ENCODE data around the gene STPG2. TPM values are rescaled to one million over a fixed set of nuclear protein-coding genes. Genes with fewer than 3 reads are reported as not detected.
A peak's percentile ranks its signal among the peaks of the same experiment; 100 is the strongest.

STPG2 gene
- total RNA-seq, 2 donors from 2014 or later: 0.37 to 0.71 TPM

- Histone ChIP-seq H3K4me1 (no peaks in the 10 kb centered on the region), H3K27me3 (no peaks in the 10 kb centered on the region), H3K36me3 (no peaks in the 10 kb centered on the region), H3K4me3 (no peak overlapping the region), H3K9me3 (no peaks in the 10 kb centered on the region), H3K27ac (no peak overlapping the region)
- DNase-seq (ENCODE audit: low spot score): no peak
- TF ChIP-seq, protein P1, sequence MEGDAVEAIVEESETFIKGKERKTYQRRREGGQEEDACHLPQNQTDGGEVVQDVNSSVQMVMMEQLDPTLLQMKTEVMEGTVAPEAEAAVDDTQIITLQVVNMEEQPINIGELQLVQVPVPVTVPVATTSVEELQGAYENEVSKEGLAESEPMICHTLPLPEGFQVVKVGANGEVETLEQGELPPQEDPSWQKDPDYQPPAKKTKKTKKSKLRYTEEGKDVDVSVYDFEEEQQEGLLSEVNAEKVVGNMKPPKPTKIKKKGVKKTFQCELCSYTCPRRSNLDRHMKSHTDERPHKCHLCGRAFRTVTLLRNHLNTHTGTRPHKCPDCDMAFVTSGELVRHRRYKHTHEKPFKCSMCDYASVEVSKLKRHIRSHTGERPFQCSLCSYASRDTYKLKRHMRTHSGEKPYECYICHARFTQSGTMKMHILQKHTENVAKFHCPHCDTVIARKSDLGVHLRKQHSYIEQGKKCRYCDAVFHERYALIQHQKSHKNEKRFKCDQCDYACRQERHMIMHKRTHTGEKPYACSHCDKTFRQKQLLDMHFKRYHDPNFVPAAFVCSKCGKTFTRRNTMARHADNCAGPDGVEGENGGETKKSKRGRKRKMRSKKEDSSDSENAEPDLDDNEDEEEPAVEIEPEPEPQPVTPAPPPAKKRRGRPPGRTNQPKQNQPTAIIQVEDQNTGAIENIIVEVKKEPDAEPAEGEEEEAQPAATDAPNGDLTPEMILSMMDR (IDR thresholded peaks at IDR 0.05): no peak
Observed at GRCh38 chr4:98093662-98094061, 49.6 kb downstream of the STPG2 start.

- Histone ChIP-seq H3K27me3 (no peaks in the 10 kb centered on the region), H3K36me3 (no peaks in the 10 kb centered on the region), H3K4me3 (no peak overlapping the region), H3K27ac (no peak overlapping the region), H3K9me3 (no peaks in the 10 kb centered on the region), H3K4me1 (no peaks in the 10 kb centered on the region)
- no peak for DNase-seq (ENCODE audit: low spot score)
- TF ChIP-seq, protein P1 (IDR thresholded peaks at IDR 0.05): peak in 1 of 2 donors; percentile 52
Observed at GRCh38 chr4:98092833-98093439, 50.3 kb downstream of the STPG2 start.

GRCh38 chr4:98081936-98082335, 61.3 kb downstream of the STPG2 start:
- H3K9me3 ChIP-seq: no peaks in the 10 kb centered on the region
- H3K27me3 ChIP-seq: no peaks in the 10 kb centered on the region
- TF ChIP-seq, protein P1 (IDR thresholded peaks at IDR 0.05): no peak
- H3K4me1 ChIP-seq: no peaks in the 10 kb centered on the region
- DNase-seq (ENCODE audit: low spot score): no peak
- no peak overlapping the region for H3K27ac ChIP-seq
- H3K4me3 ChIP-seq: no peak overlapping the region
- no peaks in the 10 kb centered on the region for H3K36me3 ChIP-seq

DNA sequence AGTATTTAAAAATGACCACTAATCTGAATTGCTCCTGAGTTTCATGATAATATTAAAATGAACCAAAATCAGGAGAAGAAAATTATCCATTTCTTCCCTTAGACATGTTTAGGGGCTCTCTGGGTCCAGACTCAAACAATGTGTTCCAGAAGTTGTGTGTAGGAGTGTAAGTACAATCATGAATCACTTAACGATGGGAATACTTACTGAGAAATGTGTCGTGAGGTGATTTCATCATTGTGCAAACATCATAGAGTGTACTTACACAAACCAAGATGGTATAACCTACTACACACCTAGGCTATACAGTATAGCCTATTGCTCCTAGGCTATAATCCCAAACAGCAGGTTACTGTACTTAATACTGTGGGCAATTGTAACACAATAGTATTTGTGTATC, 74.8 kb downstream of the STPG2 start:
- DNase-seq (ENCODE audit: low spot score): no peak
- no peaks in the 10 kb centered on the region for H3K4me1 ChIP-seq
- H3K27me3 ChIP-seq: no peaks in the 10 kb centered on the region
- H3K36me3 ChIP-seq: no peaks in the 10 kb centered on the region
- no peak overlapping the region for H3K27ac ChIP-seq
- TF ChIP-seq, protein P1 (IDR thresholded peaks at IDR 0.05): no peak
- H3K4me3 ChIP-seq: no peak overlapping the region
- H3K9me3 ChIP-seq: peaks cover 0 to 12% of the 10 kb centered on the region in 2 donors

DNA sequence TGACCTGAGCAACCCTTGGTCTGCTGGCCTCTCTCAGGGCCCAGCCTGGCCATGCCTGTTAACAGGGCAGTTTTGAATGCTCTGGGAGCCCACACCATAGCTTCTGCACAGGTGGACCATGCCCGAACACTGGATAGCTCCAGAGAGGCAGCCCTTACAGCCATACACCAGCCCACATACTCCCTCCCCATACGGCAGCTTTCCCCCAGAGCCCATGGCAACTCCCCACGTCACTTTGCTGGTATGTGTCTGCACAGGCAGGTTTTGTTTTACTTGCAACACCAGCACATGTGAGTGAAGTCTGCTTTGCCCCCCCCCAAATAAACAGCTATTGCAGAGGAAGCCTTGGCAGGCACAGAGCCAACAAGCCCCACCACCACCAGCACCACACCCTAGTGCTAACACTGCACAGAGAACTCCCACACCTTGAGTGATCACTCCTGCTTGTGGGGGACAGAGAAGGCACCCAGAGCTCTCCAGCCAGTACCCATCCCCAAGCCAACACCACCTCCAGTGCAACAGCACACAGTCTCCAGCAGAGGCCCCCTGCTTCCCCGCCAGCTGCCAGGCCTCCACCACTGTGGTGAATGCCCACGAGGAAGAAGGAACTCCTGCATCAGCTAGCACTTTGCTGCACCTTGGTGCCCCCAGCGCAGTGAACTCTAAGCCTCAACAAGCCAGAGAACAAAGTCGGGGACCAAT, 87.3 kb downstream of the STPG2 start:
- Histone ChIP-seq H3K27me3 (no peaks in the 10 kb centered on the region), H3K4me1 (no peaks in the 10 kb centered on the region), H3K9me3 (peaks cover 0 to 21% of the 10 kb centered on the region in 2 donors), H3K4me3 (no peak overlapping the region), H3K36me3 (no peaks in the 10 kb centered on the region), H3K27ac (no peak overlapping the region)
- no peak for DNase-seq (ENCODE audit: low spot score)
- TF ChIP-seq, protein P1 (IDR thresholded peaks at IDR 0.05): no peak
